NOMO-1 treated with DMSO at 0.1 percent for 48 hours (cell line): Measurements from ENCODE around the gene ARHGAP26.
"Not testable (repeated sequence)": the region's sequence is repeated elsewhere in the genome, so short reads cannot be mapped to it uniquely, and the experiment has no call there.

Source experiments
- DNase-seq: peaks from one replicate; lab custom pipeline; 2025; ENCODE audit not compliant: unreplicated experiment; lab: John Stamatoyannopoulos, UW

The ARHGAP26 gene

GRCh38 chr5:143105216-143105905, 335.2 kb downstream of the ARHGAP26 start:
- no peak for DNase-seq

GRCh38 chr5:143106174-143106573, 336.0 kb downstream of the ARHGAP26 start:
- no peak for DNase-seq

GRCh38 chr5:143108498-143109128, 338.4 kb downstream of the ARHGAP26 start:
- DNase-seq: no peak

GRCh38 chr5:143110591-143110990, 340.4 kb downstream of the ARHGAP26 start:
- peak; percentile 41 for DNase-seq

- no peak for DNase-seq
Measured at GRCh38 chr5:143111799-143112198, 341.6 kb downstream of the ARHGAP26 start.

GRCh38 chr5:143113461-143113860, 343.3 kb downstream of the ARHGAP26 start:
- peak; percentile 64 for DNase-seq

GRCh38 chr5:143114481-143114880, 344.3 kb downstream of the ARHGAP26 start:
- DNase-seq: no peak

GRCh38 chr5:143115381-143115780, 345.2 kb downstream of the ARHGAP26 start:
- DNase-seq: no peak

GRCh38 chr5:143116814-143117213, 346.6 kb downstream of the ARHGAP26 start:
- no peak for DNase-seq

GRCh38 chr5:143117821-143118220, 347.6 kb downstream of the ARHGAP26 start:
- peak; percentile 59 for DNase-seq

- peak; percentile 91 for DNase-seq
Measured at GRCh38 chr5:143118222-143118621, 348.0 kb downstream of the ARHGAP26 start.

GRCh38 chr5:143118818-143119217, 348.6 kb downstream of the ARHGAP26 start:
- DNase-seq: not testable (repeated sequence)

- DNase-seq: peak; percentile 69
Measured at GRCh38 chr5:143119291-143119769, 349.2 kb downstream of the ARHGAP26 start.

GRCh38 chr5:143119881-143120341, 349.7 kb downstream of the ARHGAP26 start:
- DNase-seq: no peak

GRCh38 chr5:143120460-143121134, 350.4 kb downstream of the ARHGAP26 start:
- DNase-seq: no peak

- no peak for DNase-seq
Measured at GRCh38 chr5:143121135-143121475, 350.9 kb downstream of the ARHGAP26 start.

GRCh38 chr5:143124593-143124992, 354.4 kb downstream of the ARHGAP26 start:
- DNase-seq: no peak

GRCh38 chr5:143126174-143127019, 356.2 kb downstream of the ARHGAP26 start:
- DNase-seq: peak; percentile 12

GRCh38 chr5:143128412-143129071, 358.4 kb downstream of the ARHGAP26 start:
- DNase-seq: no peak

- DNase-seq: no peak
Measured at GRCh38 chr5:143129203-143129602, 359.0 kb downstream of the ARHGAP26 start.
